Measurements from ENCODE around the gene PGGT1B.

Gene PGGT1B

GRCh38 chr5:115231598-115231997 lies 31.1 kb downstream of the PGGT1B start:
- H3K27ac ChIP-seq (ENCODE audit: low read depth, low read length) = no peak overlapping the region
- H3K4me3 ChIP-seq (ENCODE audit: insufficient read depth, low read length, poor library complexity, severe bottlenecking) = no peak overlapping the region
- H3K9ac ChIP-seq (ENCODE audit: low read length) = no peak overlapping the region
- H3K36me3 ChIP-seq (ENCODE audit: low read length) = peaks cover 6% of the 10 kb centered on the region
- H3F3A ChIP-seq (ENCODE audit: insufficient read depth) = no peaks in the 10 kb centered on the region
- H3K27me3 ChIP-seq (ENCODE audit: low read length) = no peaks in the 10 kb centered on the region
- H3K9me3 ChIP-seq (ENCODE audit: insufficient read depth, low read length) = no peaks in the 10 kb centered on the region
- H2AFZ ChIP-seq (ENCODE audit: low read depth, low read length, severe bottlenecking) = no peak overlapping the region
- H3K79me2 ChIP-seq (ENCODE audit: insufficient read depth, low read length) = no peaks in the 10 kb centered on the region
- H4K20me1 ChIP-seq (ENCODE audit: low read depth, low read length) = no peaks in the 10 kb centered on the region
- no peaks in the 10 kb centered on the region for H3K9me2 ChIP-seq (replicated peaks; ENCODE audit: insufficient read depth, low read length)
- TF ChIP-seq CTCF (IDR thresholded peaks at IDR 0.05; ENCODE audit: insufficient read depth, low read length, poor library complexity, severe bottlenecking) (no peak), EZH2phosphoT487 (conservative IDR thresholded peaks at IDR 0.05; ENCODE audit: low read length) (no peak)
- no peak overlapping the region for H3K4me2 ChIP-seq (ENCODE audit: low read depth, low read length, poor library complexity, severe bottlenecking)

DNA sequence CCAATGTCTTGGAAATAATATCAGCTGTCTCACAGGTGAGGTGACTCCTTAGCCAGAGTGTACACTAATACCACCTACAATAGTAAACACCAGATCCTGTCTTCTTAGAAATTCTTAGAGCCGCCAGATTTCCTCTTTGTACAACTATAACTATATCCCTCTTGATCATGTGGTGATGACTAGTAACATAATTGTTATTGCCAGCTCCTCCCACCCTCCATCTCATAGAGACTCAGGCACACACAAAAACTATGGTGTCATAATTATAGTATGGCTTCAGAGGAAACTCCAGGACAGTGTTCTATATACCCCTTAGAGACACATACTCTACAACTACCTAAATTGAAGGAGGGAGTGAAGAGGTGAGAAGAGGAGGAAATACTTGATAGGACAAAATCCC lies 33.1 kb downstream of the PGGT1B start:
- Histone ChIP-seq H4K20me1 (ENCODE audit: low read depth, low read length) (no peaks in the 10 kb centered on the region), H3K9ac (ENCODE audit: low read length) (no peak overlapping the region), H3K79me2 (ENCODE audit: insufficient read depth, low read length) (no peaks in the 10 kb centered on the region), H3K4me2 (ENCODE audit: low read depth, low read length, poor library complexity, severe bottlenecking) (no peak overlapping the region), H2AFZ (ENCODE audit: low read depth, low read length, severe bottlenecking) (no peak overlapping the region), H3K27ac (ENCODE audit: low read depth, low read length) (no peak overlapping the region), H3K9me3 (ENCODE audit: insufficient read depth, low read length) (no peaks in the 10 kb centered on the region), H3K27me3 (ENCODE audit: low read length) (no peaks in the 10 kb centered on the region), H3K36me3 (ENCODE audit: low read length) (peaks cover 3% of the 10 kb centered on the region), H3F3A (ENCODE audit: insufficient read depth) (no peaks in the 10 kb centered on the region), H3K9me2 (replicated peaks; ENCODE audit: insufficient read depth, low read length) (no peaks in the 10 kb centered on the region), H3K4me3 (ENCODE audit: insufficient read depth, low read length, poor library complexity, severe bottlenecking) (no peak overlapping the region)
- TF ChIP-seq CTCF (IDR thresholded peaks at IDR 0.05; ENCODE audit: insufficient read depth, low read length, poor library complexity, severe bottlenecking) = no peak
- TF ChIP-seq EZH2phosphoT487 (conservative IDR thresholded peaks at IDR 0.05; ENCODE audit: low read length) = no peak

DNA sequence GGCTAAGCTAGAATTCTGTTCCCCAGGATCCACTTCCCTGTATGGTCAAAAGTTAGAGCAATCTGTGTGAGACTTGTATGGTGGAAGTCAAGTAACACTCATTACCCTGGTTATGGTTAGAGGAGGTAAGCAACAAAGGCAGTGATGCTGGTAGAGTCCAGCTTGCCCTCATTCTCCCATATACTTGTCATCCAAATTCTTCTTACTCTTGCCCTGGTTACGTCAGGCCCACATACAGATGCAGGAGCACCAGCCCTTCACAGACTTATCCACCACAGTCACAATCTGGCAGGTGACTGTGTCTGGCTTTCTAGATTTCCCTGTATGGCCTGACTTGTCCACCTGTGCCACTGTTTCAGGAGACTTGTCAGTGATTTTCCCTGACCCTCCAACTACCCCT lies 35.4 kb downstream of the PGGT1B start:
- no peaks in the 10 kb centered on the region for H3K9me2 ChIP-seq (replicated peaks; ENCODE audit: insufficient read depth, low read length)
- no peaks in the 10 kb centered on the region; the same call in 1 of the 2 replicates for H3K36me3 ChIP-seq (ENCODE audit: low read length)
- TF ChIP-seq EZH2phosphoT487 (conservative IDR thresholded peaks at IDR 0.05; ENCODE audit: low read length) (no peak), CTCF (IDR thresholded peaks at IDR 0.05; ENCODE audit: insufficient read depth, low read length, poor library complexity, severe bottlenecking) (no peak)
- H3K27me3 ChIP-seq (ENCODE audit: low read length) = no peaks in the 10 kb centered on the region
- no peak overlapping the region for H2AFZ ChIP-seq (ENCODE audit: low read depth, low read length, severe bottlenecking)
- H3K79me2 ChIP-seq (ENCODE audit: insufficient read depth, low read length) = no peaks in the 10 kb centered on the region
- no peak overlapping the region for H3K4me3 ChIP-seq (ENCODE audit: insufficient read depth, low read length, poor library complexity, severe bottlenecking)
- H3K9me3 ChIP-seq (ENCODE audit: insufficient read depth, low read length) = no peaks in the 10 kb centered on the region
- H3F3A ChIP-seq (ENCODE audit: insufficient read depth) = no peaks in the 10 kb centered on the region
- no peak overlapping the region for H3K4me2 ChIP-seq (ENCODE audit: low read depth, low read length, poor library complexity, severe bottlenecking)
- H3K9ac ChIP-seq (ENCODE audit: low read length) = no peak overlapping the region
- no peaks in the 10 kb centered on the region for H4K20me1 ChIP-seq (ENCODE audit: low read depth, low read length)
- H3K27ac ChIP-seq (ENCODE audit: low read depth, low read length) = no peak overlapping the region

Measured in SU-DHL-6 (cell line).